Caki2 (cell line): ENCODE measurements around the gene FAM163B. TPM values are rescaled to one million over a fixed set of nuclear protein-coding genes. Genes with fewer than 3 reads are reported as not detected.

Experiments
- DNase-seq: peaks from one replicate; pipeline ENCODE4 v3.0.0-alpha.2; 2015; ENCODE audit warnings: low read depth
- in situ Hi-C: cut with HindIII; loops from 2 replicates; pipeline ENCODE4 v1.10.0; 2016; ENCODE audit warnings: low sequenced_read_pairs, low pct_unique_long_range_greater_than_20kb, mixed read lengths
- total RNA-seq: library from RNA; depleted of rRNA; stranded (reverse); fragments of >200 nt; shearing (Covaris generic); gene quantifications from 2 replicates; pipeline ENCODE4 v1.2.3, GENCODE V29; 2014; ENCODE audit warnings: low replicate concordance

The FAM163B gene
- total RNA-seq, 1 experiment from 2014 or later = not detected

DNA sequence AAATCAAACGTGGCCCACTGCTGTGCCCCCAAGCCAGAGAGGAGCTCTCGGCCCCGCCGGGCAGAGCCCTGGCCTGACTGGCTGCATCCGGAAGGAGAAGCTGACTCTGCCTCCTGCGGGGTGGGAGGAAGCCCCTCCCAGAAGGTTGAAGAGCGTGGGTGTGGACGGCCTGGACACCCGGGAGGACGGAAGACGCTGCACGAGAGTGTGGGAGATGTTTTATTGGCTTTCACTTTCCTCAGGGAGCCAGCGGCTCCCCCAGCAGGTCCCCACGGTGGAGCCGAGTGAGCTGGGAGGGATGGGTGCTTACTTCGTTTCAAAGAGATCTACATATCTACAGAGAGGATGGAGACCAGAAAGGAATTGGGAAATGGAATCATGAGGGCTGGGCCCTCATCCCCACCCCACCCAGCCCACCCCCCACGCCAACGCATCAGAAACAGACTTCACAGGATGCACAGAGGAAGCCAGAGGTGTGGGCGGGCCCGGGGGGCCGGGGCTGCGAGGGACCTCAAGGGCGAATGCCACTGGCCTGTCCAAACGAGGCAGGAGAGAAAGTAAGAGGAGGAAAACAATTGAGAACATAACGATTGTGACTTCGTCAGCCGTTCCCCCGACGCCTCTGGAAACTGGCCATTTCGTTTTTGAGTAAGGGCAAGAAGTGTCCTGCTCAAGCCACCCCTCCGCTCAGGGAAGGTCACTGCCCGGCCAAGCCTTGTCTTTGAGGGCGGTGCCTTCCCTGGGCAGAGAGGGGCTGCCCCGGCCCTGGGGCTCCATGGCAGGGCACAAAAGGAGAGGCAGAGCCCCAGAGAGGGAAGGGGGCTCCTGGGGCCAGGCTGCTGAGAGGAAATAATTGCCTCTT is 32.1 kb downstream of the FAM163B start:
- no peak for DNase-seq
- in situ Hi-C loops = no loop called here

DNA sequence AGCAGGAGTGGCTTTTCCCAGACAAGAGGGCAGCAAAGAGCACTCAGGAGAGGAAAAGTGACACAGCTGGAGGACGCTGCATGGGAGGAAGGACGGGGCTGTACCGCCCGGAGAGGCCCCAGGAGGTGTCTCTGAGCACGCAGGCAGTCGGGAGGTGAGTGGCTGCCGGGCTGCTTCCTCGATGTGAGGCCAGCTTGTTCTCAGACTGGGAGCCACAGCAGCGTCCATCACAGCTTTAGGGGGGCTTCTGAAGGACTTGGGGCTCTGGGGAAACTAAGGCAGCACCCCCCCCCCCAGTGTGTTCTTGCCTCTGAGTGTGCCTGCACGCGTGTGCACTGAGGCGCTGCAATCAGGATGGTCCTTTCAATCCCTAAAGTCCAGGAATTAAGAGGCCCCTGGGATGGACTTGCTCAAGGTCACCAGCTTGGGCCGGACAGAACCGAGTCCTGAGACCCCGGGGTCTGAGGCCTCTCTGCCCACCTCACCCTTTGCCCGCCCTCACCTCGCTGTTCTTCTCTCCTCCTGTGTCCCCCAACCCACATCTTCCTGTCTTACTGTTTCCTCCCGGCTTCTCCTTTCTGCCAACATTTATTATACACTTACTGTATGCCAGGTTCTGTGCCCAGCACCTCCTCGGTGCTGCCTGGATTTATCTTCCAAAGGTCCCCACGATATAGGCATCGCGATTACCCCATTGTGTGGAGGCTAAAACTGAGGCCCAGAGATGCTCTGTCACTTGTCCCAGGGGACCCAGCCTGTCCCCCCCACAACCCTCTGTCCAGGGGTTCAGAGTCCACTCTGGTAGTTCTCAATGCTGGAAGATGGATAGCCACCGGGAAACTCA is 32.9 kb downstream of the FAM163B start:
- in situ Hi-C loops = no loop called here
- DNase-seq = no peak

- DNase-seq = no peak
- in situ Hi-C loops = no loop called here
Measured at GRCh38 chr9:133575186-133576030, 33.8 kb downstream of the FAM163B start.

DNA sequence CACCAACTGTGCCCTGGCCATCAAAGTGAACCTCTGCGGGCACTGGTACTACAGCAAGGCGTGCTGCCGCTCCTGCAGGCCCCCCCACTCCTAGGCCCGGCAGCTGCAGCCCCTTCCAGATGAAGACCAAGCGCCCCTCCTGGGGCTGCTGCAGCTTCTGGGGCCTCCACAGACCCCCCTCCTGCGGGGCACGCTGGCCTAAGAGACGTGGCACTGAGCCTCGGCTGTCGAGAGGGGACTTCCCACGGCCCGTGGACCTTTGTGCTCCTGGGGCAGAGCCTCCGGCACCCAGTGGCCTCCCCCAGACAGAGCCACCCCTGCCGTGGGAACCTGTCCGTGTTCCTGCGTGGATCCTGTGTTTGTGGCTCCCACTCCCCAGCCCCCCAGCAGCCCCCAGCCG is 34.4 kb downstream of the FAM163B start:
- no peak for DNase-seq
- in situ Hi-C loops = no loop called here

GRCh38 chr9:133573791-133574515 is 35.2 kb downstream of the FAM163B start:
- in situ Hi-C loops = no loop called here
- no peak for DNase-seq

DNA sequence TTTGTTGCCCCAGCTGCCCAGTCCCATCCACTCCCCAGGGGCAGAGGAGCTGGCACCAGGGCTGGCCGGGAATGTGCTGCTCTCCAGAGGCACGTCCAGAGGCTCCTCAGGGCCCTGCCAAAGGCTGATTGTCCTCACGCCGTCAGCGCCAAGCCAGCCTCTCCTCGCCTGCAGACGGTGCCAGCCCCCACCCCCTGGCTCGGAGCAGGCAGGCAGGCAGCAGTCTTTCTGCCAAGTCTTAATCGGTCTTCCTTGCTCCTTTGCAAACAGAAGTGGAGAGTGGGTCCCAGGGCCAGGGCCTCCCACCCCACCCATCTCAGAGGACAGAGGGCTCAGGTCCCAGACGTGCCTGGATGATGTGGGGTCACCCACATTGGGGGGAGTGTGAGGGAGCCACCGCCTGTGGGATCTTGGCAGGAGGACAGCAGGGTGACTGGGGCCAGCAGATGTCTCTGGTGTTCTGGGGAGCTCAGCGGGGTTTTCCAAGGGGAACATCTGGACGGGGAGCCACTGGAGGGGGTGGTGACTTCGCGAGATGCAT is 36.3 kb downstream of the FAM163B start:
- DNase-seq = no peak
- in situ Hi-C loops = no loop called here

DNA sequence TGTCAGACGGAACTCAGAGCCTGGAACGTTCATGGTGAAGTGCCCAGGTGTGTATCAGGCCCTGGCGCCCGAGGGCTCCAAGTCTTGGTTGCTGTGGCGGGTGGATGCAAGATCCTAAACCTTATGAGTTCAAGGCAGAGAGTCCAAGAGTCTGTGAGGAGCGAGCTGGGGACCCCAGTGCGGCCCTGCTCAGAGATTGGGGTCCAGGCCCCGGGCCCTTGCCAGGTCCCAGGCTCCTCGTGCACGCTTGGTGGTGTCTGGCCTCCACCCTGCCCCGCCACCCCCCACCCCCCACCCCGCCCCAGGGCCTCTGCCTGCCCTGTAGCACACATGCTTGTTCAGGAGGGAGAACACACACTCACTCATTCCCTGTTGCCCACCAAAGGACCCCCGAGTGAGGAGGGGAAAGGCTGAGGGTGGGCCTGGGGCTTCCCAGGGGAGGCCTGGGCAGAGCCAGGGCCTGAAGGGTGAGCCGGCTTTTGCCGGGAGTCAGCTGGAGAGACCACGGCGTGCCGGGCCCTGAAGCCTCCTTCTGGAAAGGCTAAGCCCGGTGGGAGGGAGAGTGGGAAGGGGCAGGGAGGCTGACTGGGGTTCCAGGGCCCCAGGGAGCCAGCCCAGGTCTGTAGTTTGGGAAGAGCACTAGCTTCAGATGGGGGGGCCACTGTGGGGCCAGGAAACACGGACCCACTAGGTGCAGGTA is 37.1 kb downstream of the FAM163B start:
- in situ Hi-C loops = no loop called here
- no peak for DNase-seq

GRCh38 chr9:133571391-133571890 is 37.7 kb downstream of the FAM163B start:
- in situ Hi-C loops = no loop called here
- DNase-seq = no peak

DNA sequence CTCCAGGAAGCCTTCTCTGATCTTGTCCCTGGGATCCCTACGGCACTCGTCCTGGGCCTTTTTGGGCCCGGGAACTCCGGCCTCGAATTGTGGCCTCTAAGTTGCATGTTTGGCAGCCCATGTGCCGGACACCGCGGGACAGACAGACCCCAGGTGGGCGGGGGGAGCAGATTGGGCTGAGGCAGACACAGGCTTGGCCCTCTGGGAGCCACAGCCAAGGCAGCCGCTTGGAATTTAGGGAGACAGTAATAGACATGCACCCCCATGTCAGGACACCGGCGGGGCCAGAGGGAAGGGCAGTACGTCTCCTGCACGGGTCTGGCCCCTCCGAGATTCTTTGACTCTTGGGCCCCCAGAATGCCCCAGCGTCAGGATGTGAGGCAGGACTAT is 38.5 kb downstream of the FAM163B start:
- no peak for DNase-seq
- in situ Hi-C loops = no loop called here

GRCh38 chr9:133569891-133570690 is 39.1 kb downstream of the FAM163B start:
- in situ Hi-C loops = no loop called here

GRCh38 chr9:133569121-133569785 is 39.9 kb downstream of the FAM163B start:
- in situ Hi-C loops = no loop called here

More at GRCh38 chr9:133569891-133570690, 39.1 kb downstream of the FAM163B start:
- DNase-seq = no peak

GRCh38 chr9:133568186-133568585 is 41.0 kb downstream of the FAM163B start:
- no peak for DNase-seq
- in situ Hi-C loops = no loop called here

More at GRCh38 chr9:133569121-133569785, 39.9 kb downstream of the FAM163B start:
- DNase-seq = no peak

DNA sequence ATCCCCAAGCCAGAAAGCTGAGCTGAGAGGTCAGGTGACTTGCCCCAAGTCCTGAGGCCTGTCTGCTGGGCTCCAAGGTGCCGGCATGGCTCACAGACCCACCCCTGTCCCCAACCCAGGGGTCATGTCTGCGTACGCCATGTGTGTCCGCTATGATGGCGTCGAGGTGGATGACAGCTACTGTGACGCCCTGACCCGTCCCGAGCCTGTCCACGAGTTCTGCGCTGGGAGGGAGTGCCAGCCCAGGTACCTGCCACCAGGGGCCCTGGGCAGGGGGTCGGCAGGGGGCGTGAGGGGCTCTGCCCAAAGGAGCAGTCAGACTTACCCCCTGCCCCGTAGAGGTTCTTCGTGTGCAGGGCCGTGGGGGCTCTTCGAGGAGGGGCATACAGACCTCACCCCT is 42.4 kb downstream of the FAM163B start:
- in situ Hi-C loops = no loop called here

DNA sequence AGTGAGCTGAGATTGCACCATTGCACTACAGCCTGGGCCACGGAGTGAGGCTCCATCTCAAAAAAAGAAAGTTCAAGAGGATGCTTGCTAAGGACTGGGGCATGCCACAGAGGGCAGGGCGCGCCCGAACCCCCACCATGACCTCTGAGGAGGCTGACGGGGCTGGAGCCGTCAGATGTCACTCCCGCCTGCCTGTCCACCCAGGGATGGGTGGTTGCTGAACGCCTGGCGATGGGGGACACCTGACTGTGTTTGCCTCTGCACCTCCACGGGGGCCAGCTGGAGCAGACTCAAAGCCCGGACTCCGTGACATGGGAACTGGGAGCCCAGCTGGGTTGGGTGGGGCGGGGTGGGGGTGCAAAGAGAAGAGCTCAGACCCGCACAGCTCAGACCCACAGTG is 42.8 kb downstream of the FAM163B start:
- in situ Hi-C loops = no loop called here
- DNase-seq = no peak

More for the DNA sequence above, 42.4 kb downstream of the FAM163B start:
- no peak for DNase-seq

DNA sequence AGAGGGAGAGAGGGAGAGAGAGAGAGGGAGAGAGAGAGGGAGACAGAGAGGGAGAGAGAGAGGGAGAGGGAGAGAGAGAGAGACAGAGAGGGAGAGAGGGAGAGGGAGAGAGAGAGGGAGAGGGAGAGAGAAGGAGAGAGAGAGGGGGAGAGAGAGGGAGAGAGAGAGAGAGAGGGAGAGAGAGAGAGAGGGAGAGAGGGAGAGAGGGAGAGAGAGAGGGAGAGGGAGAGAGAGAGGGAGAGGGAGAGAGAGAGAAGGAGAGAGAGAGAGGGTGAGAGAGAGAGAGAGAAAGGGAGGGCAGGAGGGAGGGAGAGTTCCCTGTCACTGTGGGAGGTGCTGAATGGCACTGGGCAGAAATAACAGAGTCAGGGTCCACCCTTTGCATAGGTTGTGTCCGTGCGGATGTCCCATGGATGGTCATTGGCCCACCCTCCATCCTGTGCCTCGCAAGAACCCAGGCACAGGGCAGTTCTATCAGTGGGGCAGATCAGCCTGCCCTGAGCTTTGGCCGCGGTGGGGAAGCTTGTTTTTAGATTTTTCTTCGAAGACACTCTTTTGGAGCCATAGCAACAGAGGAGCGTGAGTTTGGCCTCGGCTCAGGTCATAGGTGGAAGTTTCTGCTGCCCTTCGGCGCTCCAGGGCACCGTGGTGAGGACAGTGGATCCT is 44.6 kb downstream of the FAM163B start:
- no peak for DNase-seq
- in situ Hi-C loops = no loop called here
